Measurements from ENCODE around the gene GLCCI1. TPM values are rescaled to one million over a fixed set of nuclear protein-coding genes. Genes with fewer than 3 reads are reported as not detected.

GLCCI1 gene
- total and polyA plus RNA-seq, 2 of the 13 experiments (the other 11 are each of a cell fraction or from before 2014, with no cell fraction given): 1.3 to 1.7 TPM

- Histone ChIP-seq H3K4me3 (replicated peaks in 1 of 3; ENCODE audit: insufficient read depth in 1 of 3, low read depth in 2 of 3, low read length in 3 of 3) (no peak overlapping the region), H3K4me2 (ENCODE audit: low read depth, low read length) (no peak overlapping the region), H3K9ac (ENCODE audit: insufficient read depth, low read depth, low read length) (no peak overlapping the region), H3K4me1 (ENCODE audit: insufficient read depth, low read length) (no peaks in the 10 kb centered on the region), H3K27ac (ENCODE audit: extremely low read length, insufficient read depth, low read length) (no peak overlapping the region), H3K9me3 (ENCODE audit: low read length) (no peaks in the 10 kb centered on the region), H3K27me3 (ENCODE audit: control insufficient read depth in 1 of 2, insufficient read depth in 2 of 2, low read length in 2 of 2) (no peaks in the 10 kb centered on the region), H3K36me3 (replicated peaks in 1 of 2; ENCODE audit: control insufficient read depth in 1 of 2, insufficient read depth in 2 of 2, low read length in 2 of 2) (no peaks in the 10 kb centered on the region), H3K79me2 (ENCODE audit: insufficient read depth, low read length) (no peaks in the 10 kb centered on the region), H2AFZ (ENCODE audit: low read length) (no peak overlapping the region), H4K20me1 (ENCODE audit: insufficient read depth, low read length) (no peaks in the 10 kb centered on the region)
- DNase-seq (ENCODE audit: low spot score) (peak; percentile 44), ATAC-seq (peak; percentile 99), FAIRE-seq (peak; percentile 84)
- in situ Hi-C loops (cut with HindIII; ENCODE audit: extremely low pct_ligation_motif_present, low pct_unique_long_range_greater_than_20kb) (no loop called here), intact Hi-C loops (cut with micrococcal nuclease; ENCODE audit: unreplicated experiment) (loop anchor here (1.0 to 10.0 kb wide), 5 partner anchors 66 to 441 kb away; no protein-coding TSS in a partner anchor)
- 60% methylated on average over 1 of the region's 2 CpGs for WGBS (ENCODE audit: low lambda C conversion rate)
- ChIA-PET CTCF (ENCODE audit: low intra/inter-chr PET ratio, low total read pairs) (interaction anchor here (1.0 kb wide), 1 partner anchor 355 kb away, joined by 3 read pairs; no protein-coding TSS in a partner anchor), POLR2A (no interaction called here)
- BruUV-seq (replicated peaks): no TSS peak
- 0 out of 2 replicates have a peak, but pooled peaks have one; percentile 20 for TF ChIP-seq FOXJ3 (CRISPR knock-in tag; IDR thresholded peaks at IDR 0.05; ENCODE audit: borderline replicate concordance)
- TF ChIP-seq SMC3 (IDR thresholded peaks at IDR 0.05; ENCODE audit: low read length): peak; percentile 46; the same call in 1 of the 2 replicates
- no peak for TF ChIP-seq ZNF709 (CRISPR knock-in tag; IDR thresholded peaks at IDR 0.05)
- TF ChIP-seq CTCF (CRISPR knock-in tag; IDR thresholded peaks at IDR 0.05): peak; percentile 78
- peak; percentile 73 for TF ChIP-seq CEBPB (IDR thresholded peaks at IDR 0.05; ENCODE audit: borderline replicate concordance, low read depth, low read length)
- no peak for TF ChIP-seq GPN1 (CRISPR knock-in tag; IDR thresholded peaks at IDR 0.05; ENCODE audit: borderline replicate concordance)
- no peak for TF ChIP-seq PRDM4 (CRISPR knock-in tag; IDR thresholded peaks at IDR 0.05; ENCODE audit: borderline replicate concordance)
- TF ChIP-seq PRDM10 (CRISPR knock-in tag; IDR thresholded peaks at IDR 0.05; ENCODE audit: low read depth): no peak
- TF ChIP-seq CEBPG (CRISPR knock-in tag; IDR thresholded peaks at IDR 0.05): peak; percentile 86
- no peak for TF ChIP-seq ELF3 (CRISPR knock-in tag; IDR thresholded peaks at IDR 0.05)
- no peak for TF ChIP-seq GMEB2 (CRISPR knock-in tag; IDR thresholded peaks at IDR 0.05; ENCODE audit: low read depth)
- no peak for TF ChIP-seq ZKSCAN1 (IDR thresholded peaks at IDR 0.05; ENCODE audit: low read length)
- 0 out of 2 replicates have a peak, but pooled peaks have one; percentile 25 for TF ChIP-seq RAD21 (CRISPR knock-in tag; IDR thresholded peaks at IDR 0.05)
- no peak for TF ChIP-seq AKAP8 (CRISPR knock-in tag; IDR thresholded peaks at IDR 0.05)
Observed at GRCh38 chr7:8035647-8036518, 67.3 kb downstream of the GLCCI1 start.
